NT2/D1 (cell line): ENCODE measurements around the gene LRFN2.

Source experiments
- YY1 ChIP-seq: IDR thresholded peaks from 2 replicates; pipeline ENCODE4 v1.6.1; 2011; ENCODE audit not compliant: insufficient read length, insufficient read depth
- ZNF274 ChIP-seq: IDR thresholded peaks from 2 replicates; pipeline ENCODE4 v1.6.1; 2011; ENCODE audit warnings: mild to moderate bottlenecking, low read depth, low read length

DNA sequence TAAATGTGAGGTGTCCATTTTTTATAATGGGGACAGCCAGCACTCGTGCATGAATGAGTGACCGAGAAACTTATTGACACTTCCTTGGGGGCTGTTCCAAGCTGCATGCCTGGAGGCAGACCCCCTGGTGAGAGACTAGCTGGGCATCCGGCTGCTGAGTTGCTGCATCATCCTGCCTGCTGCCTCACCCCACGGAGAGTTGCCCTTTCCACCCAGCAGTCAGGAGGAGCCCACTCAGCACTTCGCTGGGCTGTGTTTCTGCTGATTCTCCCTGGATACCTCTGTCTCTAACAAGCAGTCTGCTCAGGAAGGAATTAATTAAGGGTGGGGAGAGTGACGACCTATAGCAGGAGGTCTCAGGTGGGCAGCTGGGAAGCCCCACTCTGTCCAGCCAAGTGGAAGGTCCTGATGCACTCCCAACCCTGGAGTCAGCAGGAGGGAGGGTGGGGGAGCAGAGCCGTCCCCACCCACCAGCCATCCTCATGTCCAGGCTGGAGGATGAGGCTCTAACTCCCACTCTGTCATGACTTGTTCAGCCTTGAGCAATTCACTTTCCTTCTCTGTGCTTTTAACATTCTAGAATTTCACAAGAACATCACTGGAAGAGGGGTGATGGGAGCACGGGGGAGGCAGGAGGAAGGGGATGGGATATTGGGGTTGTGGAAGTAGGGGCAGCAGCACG is 177.3 kb downstream of the LRFN2 start:
- TF ChIP-seq YY1 (no peak), ZNF274 (no peak)
